ENCODE measurements around the gene KCNK6. TPM values are rescaled to one million over a fixed set of nuclear protein-coding genes. Genes with fewer than 3 reads are reported as not detected.
"Not testable (repeated sequence)": the region's sequence is repeated elsewhere in the genome, so short reads cannot be mapped to it uniquely, and the experiment has no call there.

Gene KCNK6
- total RNA-seq, 6 experiments from 2014 or later = 1.1 to 3.1 (median 2.2) TPM

DNA sequence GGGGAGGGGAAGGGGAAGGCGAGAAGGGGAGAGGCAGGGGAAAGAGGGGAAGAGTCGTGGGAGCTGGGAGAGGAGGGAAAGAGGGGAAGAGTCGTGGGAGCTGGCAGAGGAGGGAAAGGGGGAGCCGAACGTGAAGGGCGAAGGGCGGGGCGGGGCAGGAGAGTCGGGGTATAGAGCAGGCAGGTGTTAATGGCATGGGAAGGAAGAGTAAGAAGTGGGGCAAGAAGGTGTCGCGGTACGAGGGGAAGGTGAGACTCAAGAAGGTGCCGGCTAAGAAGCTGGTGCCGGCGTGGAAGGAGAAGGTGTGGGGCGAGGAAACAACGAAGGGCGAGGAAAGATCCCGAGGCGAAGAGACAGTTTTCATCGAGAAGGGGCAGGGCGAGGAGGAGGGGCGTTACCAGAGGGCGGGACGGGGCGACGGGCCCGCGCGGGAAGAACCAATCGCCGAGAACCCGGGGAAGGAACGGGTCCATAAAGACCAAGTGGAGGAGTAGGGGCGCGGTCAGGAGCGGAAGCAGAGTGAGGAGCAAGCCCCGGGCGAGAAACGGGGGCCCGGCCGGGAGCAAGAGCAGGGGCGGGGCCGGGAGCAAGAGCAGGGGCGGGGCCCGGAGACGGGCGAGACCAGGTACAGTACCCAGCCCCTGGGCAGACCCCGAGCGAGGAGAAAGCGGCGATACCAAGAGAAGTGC is 16.4 kb downstream of the KCNK6 start:
- Histone ChIP-seq H3K36me3 (no peaks in the 10 kb centered on the region), H3K4me3 (peak overlapping the region; percentile 48 to 66 (median 65)), H3K4me1 (peaks cover 0 to 4% (median 0%) of the 10 kb centered on the region in 4 donors), H3K9me3 (no peaks in the 10 kb centered on the region), H3K27ac (peak overlapping the region; percentile 58 to 79 (median 78)), H3K27me3 (no peaks in the 10 kb centered on the region)
- intact Hi-C loops (cut with DNase I) = loop anchor here in 1 of 2 donors (2.0 kb wide), 1 partner anchor 91 kb away; no protein-coding TSS in a partner anchor
- DNase-seq = peak; percentile 97
- TF ChIP-seq, protein P1, sequence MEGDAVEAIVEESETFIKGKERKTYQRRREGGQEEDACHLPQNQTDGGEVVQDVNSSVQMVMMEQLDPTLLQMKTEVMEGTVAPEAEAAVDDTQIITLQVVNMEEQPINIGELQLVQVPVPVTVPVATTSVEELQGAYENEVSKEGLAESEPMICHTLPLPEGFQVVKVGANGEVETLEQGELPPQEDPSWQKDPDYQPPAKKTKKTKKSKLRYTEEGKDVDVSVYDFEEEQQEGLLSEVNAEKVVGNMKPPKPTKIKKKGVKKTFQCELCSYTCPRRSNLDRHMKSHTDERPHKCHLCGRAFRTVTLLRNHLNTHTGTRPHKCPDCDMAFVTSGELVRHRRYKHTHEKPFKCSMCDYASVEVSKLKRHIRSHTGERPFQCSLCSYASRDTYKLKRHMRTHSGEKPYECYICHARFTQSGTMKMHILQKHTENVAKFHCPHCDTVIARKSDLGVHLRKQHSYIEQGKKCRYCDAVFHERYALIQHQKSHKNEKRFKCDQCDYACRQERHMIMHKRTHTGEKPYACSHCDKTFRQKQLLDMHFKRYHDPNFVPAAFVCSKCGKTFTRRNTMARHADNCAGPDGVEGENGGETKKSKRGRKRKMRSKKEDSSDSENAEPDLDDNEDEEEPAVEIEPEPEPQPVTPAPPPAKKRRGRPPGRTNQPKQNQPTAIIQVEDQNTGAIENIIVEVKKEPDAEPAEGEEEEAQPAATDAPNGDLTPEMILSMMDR (IDR thresholded peaks at IDR 0.05) = no peak
- TF ChIP-seq POLR2A (IDR thresholded peaks at IDR 0.05) = no peak
- WGBS (ENCODE audit: insufficient coverage, low coverage, low lambda C conversion rate, missing lambda C conversion rate) = under 1% methylated on average over 46 of the region's 52 CpGs
- ATAC-seq = peak; percentile 81 to 89 (median 86)

DNA sequence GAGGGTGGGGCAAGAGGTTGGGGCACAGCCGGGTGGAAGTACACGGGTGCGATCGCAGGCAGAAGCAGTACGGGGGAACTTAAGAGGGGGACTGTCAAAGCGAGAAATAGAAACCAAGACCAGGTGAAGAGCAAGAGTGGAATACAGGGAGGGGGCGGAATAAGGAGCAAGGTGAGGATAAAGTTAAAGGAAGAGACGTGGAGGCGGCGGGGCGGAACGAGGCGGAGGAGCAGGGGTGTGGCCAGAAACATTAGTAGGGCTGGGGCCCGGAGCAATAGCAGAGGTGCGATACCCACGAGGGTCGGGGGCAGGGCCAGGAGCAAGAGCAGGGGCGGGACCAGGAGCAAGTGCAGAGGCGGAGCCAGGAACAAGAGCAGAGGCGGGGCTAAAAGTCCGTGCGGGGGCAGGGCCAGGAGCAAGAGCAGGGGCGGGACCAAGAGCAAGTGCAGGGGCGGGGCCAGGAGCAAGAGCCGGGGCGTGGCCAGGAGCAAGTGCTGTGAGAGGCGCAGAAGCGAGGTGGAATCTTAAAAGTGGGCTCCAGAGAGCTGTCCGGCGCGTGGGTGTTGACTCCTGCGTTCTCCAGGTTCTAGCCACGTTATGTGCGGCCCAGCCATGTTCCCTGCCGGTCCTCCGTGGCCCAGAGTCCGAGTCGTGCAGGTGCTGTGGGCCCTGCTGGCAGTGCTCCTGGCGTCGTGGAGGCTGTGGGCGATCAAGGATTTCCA is 17.2 kb downstream of the KCNK6 start:
- peak; percentile 73 to 81 (median 79) for ATAC-seq
- H3K27ac ChIP-seq = peak overlapping the region; percentile 58 to 79 (median 78)
- intact Hi-C loops (cut with DNase I) = no loop called here
- no peaks in the 10 kb centered on the region for H3K9me3 ChIP-seq
- 2% methylated on average over 23 of the region's 41 CpGs for WGBS (ENCODE audit: insufficient coverage, low coverage, low lambda C conversion rate, missing lambda C conversion rate)
- TF ChIP-seq, protein P1 (IDR thresholded peaks at IDR 0.05) = no peak
- no peak for TF ChIP-seq POLR2A (IDR thresholded peaks at IDR 0.05)
- no peaks in the 10 kb centered on the region for H3K27me3 ChIP-seq
- peak overlapping the region; percentile 48 to 66 (median 65) for H3K4me3 ChIP-seq
- H3K36me3 ChIP-seq = no peaks in the 10 kb centered on the region
- peak; percentile 95 to 97 (median 95) for DNase-seq
- H3K4me1 ChIP-seq = peaks cover 0 to 4% (median 0%) of the 10 kb centered on the region in 4 donors

DNA sequence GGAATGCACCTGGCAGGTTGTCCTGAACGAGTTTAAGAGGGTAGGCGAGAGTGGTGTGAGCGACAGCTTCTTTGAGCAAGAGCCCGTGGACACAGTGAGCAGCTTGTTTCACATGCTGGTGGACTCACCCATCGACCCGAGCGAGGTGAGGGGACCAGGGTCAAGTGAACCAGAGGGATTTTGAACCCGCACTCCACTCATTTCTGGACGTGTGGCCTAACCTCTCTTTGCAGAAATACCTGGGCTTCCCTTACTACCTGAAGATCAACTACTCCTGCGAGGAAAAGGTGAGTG is 17.7 kb downstream of the KCNK6 start:
- Histone ChIP-seq H3K27me3 (no peaks in the 10 kb centered on the region), H3K27ac (no peak overlapping the region), H3K9me3 (no peaks in the 10 kb centered on the region), H3K36me3 (no peaks in the 10 kb centered on the region), H3K4me1 (peaks cover 0 to 4% (median 0%) of the 10 kb centered on the region in 4 donors), H3K4me3 (peak overlapping the region; percentile 48 to 66 (median 65))
- intact Hi-C loops (cut with DNase I) = no loop called here
- no peak for DNase-seq
- TF ChIP-seq, protein P1 (IDR thresholded peaks at IDR 0.05) = no peak
- TF ChIP-seq POLR2A (IDR thresholded peaks at IDR 0.05) = no peak
- WGBS (ENCODE audit: insufficient coverage, low coverage, low lambda C conversion rate, missing lambda C conversion rate) = 71% methylated on average over 10 of the region's 10 CpGs
- no peak for ATAC-seq

DNA sequence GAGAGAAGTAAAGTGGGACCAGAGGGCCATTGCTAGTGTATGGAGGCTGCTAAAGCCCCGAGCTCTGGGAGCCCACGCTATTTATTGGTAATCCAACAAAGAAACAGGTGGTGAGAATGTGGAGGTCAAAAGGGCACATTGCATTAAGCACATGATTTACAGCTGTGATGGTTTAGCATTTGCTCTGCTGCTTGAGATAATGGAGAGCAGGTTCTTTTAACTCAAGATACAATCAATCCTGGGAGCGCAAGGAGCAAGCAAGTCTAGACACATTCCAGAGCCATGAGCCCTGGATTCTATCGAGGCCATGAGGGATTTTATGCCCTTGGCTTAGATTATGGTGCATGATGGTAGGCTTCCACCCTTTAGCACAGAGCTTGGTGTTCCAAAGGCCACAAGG is 19.4 kb downstream of the KCNK6 start:
- 57% methylated on average over 2 of the region's 4 CpGs for WGBS (ENCODE audit: insufficient coverage, low coverage, low lambda C conversion rate, missing lambda C conversion rate)
- H3K27me3 ChIP-seq; DNase-seq; intact Hi-C loops (cut with DNase I); H3K9me3 ChIP-seq; H3K27ac ChIP-seq; ATAC-seq; H3K36me3 ChIP-seq; H3K4me3 ChIP-seq; H3K4me1 ChIP-seq: not testable (repeated sequence)

DNA sequence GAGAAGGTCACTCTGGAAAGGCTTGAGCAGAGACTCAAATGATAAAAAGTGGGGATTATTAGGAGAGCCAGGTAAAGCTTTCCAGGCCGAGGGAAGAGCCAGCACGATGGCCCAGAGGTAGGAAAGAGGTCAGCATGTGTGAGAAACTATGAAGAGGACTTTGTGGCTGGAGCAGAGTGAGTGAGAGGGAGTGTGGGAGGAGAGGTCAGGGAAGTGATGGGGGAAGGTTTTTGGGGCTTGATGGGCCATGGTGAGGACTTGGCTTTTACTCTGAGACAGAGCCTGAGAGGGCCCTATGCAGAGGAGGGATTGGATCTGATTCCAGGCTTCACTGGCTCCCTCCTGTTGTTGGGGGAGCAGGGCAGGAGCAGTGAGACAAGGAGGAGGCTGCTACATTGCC is 21.3 kb downstream of the KCNK6 start:
- DNase-seq (no peak), ATAC-seq (no peak)
- intact Hi-C loops (cut with DNase I) = no loop called here
- no peaks in the 10 kb centered on the region for H3K27me3 ChIP-seq
- WGBS (ENCODE audit: insufficient coverage, low coverage, low lambda C conversion rate, missing lambda C conversion rate) = 100% methylated on average over 2 of the region's 2 CpGs
- no peak overlapping the region for H3K4me3 ChIP-seq
- no peaks in the 10 kb centered on the region for H3K36me3 ChIP-seq
- no peak for TF ChIP-seq POLR2A (IDR thresholded peaks at IDR 0.05)
- TF ChIP-seq, protein P1 (IDR thresholded peaks at IDR 0.05) = no peak
- no peak overlapping the region for H3K27ac ChIP-seq
- no peaks in the 10 kb centered on the region for H3K9me3 ChIP-seq
- peaks cover 0 to 4% (median 0%) of the 10 kb centered on the region in 4 donors for H3K4me1 ChIP-seq
